ENCODE measurements around the gene CEP164. TPM values are rescaled to one million over a fixed set of nuclear protein-coding genes. Genes with fewer than 3 reads are reported as not detected.

Gene CEP164
- total and polyA plus RNA-seq, 9 of the 15 experiments (the other 6 are each of a cell fraction or from before 2014, with no cell fraction given) = 2.1 to 16.5 (median 10.4) TPM

DNA sequence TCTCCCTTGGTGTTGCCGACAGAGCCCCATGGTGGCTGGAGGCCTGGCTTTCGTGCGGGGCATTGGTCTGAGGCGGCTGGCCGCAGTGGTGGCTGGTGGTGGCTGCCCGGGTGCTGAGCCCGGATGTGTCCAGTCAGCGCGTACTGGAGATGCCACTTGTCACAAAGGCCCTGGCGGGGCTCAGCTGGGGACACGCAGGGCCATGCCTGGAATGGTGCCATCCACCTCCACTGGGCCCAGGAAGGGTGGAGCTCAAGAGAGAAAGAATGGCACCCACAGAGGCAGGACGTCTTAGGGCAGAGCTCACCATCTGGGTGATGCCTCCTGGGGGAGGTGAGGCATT, 92.5 kb downstream of the CEP164 start (continued):
- TF ChIP-seq, protein P1, sequence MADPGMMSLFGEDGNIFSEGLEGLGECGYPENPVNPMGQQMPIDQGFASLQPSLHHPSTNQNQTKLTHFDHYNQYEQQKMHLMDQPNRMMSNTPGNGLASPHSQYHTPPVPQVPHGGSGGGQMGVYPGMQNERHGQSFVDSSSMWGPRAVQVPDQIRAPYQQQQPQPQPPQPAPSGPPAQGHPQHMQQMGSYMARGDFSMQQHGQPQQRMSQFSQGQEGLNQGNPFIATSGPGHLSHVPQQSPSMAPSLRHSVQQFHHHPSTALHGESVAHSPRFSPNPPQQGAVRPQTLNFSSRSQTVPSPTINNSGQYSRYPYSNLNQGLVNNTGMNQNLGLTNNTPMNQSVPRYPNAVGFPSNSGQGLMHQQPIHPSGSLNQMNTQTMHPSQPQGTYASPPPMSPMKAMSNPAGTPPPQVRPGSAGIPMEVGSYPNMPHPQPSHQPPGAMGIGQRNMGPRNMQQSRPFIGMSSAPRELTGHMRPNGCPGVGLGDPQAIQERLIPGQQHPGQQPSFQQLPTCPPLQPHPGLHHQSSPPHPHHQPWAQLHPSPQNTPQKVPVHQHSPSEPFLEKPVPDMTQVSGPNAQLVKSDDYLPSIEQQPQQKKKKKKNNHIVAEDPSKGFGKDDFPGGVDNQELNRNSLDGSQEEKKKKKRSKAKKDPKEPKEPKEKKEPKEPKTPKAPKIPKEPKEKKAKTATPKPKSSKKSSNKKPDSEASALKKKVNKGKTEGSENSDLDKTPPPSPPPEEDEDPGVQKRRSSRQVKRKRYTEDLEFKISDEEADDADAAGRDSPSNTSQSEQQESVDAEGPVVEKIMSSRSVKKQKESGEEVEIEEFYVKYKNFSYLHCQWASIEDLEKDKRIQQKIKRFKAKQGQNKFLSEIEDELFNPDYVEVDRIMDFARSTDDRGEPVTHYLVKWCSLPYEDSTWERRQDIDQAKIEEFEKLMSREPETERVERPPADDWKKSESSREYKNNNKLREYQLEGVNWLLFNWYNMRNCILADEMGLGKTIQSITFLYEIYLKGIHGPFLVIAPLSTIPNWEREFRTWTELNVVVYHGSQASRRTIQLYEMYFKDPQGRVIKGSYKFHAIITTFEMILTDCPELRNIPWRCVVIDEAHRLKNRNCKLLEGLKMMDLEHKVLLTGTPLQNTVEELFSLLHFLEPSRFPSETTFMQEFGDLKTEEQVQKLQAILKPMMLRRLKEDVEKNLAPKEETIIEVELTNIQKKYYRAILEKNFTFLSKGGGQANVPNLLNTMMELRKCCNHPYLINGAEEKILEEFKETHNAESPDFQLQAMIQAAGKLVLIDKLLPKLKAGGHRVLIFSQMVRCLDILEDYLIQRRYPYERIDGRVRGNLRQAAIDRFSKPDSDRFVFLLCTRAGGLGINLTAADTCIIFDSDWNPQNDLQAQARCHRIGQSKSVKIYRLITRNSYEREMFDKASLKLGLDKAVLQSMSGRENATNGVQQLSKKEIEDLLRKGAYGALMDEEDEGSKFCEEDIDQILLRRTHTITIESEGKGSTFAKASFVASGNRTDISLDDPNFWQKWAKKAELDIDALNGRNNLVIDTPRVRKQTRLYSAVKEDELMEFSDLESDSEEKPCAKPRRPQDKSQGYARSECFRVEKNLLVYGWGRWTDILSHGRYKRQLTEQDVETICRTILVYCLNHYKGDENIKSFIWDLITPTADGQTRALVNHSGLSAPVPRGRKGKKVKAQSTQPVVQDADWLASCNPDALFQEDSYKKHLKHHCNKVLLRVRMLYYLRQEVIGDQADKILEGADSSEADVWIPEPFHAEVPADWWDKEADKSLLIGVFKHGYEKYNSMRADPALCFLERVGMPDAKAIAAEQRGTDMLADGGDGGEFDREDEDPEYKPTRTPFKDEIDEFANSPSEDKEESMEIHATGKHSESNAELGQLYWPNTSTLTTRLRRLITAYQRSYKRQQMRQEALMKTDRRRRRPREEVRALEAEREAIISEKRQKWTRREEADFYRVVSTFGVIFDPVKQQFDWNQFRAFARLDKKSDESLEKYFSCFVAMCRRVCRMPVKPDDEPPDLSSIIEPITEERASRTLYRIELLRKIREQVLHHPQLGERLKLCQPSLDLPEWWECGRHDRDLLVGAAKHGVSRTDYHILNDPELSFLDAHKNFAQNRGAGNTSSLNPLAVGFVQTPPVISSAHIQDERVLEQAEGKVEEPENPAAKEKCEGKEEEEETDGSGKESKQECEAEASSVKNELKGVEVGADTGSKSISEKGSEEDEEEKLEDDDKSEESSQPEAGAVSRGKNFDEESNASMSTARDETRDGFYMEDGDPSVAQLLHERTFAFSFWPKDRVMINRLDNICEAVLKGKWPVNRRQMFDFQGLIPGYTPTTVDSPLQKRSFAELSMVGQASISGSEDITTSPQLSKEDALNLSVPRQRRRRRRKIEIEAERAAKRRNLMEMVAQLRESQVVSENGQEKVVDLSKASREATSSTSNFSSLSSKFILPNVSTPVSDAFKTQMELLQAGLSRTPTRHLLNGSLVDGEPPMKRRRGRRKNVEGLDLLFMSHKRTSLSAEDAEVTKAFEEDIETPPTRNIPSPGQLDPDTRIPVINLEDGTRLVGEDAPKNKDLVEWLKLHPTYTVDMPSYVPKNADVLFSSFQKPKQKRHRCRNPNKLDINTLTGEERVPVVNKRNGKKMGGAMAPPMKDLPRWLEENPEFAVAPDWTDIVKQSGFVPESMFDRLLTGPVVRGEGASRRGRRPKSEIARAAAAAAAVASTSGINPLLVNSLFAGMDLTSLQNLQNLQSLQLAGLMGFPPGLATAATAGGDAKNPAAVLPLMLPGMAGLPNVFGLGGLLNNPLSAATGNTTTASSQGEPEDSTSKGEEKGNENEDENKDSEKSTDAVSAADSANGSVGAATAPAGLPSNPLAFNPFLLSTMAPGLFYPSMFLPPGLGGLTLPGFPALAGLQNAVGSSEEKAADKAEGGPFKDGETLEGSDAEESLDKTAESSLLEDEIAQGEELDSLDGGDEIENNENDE (IDR thresholded peaks at IDR 0.05; ENCODE audit: low read depth, low read length) = no peak
- TF ChIP-seq, protein P2, sequence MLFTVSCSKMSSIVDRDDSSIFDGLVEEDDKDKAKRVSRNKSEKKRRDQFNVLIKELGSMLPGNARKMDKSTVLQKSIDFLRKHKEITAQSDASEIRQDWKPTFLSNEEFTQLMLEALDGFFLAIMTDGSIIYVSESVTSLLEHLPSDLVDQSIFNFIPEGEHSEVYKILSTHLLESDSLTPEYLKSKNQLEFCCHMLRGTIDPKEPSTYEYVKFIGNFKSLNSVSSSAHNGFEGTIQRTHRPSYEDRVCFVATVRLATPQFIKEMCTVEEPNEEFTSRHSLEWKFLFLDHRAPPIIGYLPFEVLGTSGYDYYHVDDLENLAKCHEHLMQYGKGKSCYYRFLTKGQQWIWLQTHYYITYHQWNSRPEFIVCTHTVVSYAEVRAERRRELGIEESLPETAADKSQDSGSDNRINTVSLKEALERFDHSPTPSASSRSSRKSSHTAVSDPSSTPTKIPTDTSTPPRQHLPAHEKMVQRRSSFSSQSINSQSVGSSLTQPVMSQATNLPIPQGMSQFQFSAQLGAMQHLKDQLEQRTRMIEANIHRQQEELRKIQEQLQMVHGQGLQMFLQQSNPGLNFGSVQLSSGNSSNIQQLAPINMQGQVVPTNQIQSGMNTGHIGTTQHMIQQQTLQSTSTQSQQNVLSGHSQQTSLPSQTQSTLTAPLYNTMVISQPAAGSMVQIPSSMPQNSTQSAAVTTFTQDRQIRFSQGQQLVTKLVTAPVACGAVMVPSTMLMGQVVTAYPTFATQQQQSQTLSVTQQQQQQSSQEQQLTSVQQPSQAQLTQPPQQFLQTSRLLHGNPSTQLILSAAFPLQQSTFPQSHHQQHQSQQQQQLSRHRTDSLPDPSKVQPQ (CRISPR knock-in tag; IDR thresholded peaks at IDR 0.05; ENCODE audit: borderline replicate concordance) = no peak
- TF ChIP-seq, protein P3, sequence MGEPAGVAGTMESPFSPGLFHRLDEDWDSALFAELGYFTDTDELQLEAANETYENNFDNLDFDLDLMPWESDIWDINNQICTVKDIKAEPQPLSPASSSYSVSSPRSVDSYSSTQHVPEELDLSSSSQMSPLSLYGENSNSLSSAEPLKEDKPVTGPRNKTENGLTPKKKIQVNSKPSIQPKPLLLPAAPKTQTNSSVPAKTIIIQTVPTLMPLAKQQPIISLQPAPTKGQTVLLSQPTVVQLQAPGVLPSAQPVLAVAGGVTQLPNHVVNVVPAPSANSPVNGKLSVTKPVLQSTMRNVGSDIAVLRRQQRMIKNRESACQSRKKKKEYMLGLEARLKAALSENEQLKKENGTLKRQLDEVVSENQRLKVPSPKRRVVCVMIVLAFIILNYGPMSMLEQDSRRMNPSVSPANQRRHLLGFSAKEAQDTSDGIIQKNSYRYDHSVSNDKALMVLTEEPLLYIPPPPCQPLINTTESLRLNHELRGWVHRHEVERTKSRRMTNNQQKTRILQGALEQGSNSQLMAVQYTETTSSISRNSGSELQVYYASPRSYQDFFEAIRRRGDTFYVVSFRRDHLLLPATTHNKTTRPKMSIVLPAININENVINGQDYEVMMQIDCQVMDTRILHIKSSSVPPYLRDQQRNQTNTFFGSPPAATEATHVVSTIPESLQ (CRISPR knock-in tag; IDR thresholded peaks at IDR 0.05) = no peak
- TF ChIP-seq, protein P4, sequence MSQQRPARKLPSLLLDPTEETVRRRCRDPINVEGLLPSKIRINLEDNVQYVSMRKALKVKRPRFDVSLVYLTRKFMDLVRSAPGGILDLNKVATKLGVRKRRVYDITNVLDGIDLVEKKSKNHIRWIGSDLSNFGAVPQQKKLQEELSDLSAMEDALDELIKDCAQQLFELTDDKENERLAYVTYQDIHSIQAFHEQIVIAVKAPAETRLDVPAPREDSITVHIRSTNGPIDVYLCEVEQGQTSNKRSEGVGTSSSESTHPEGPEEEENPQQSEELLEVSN (IDR thresholded peaks at IDR 0.05; ENCODE audit: borderline replicate concordance in 1 of 2, extremely low read depth in 1 of 2, insufficient read depth in 1 of 2, insufficient read length in 1 of 2, low read depth in 1 of 2, low read length in 1 of 2, poor library complexity in 1 of 2, severe bottlenecking in 1 of 2) = no peak
- TF ChIP-seq ZBTB17 (CRISPR knock-in tag; IDR thresholded peaks at IDR 0.05) = no peak
- TF ChIP-seq, protein P5, sequence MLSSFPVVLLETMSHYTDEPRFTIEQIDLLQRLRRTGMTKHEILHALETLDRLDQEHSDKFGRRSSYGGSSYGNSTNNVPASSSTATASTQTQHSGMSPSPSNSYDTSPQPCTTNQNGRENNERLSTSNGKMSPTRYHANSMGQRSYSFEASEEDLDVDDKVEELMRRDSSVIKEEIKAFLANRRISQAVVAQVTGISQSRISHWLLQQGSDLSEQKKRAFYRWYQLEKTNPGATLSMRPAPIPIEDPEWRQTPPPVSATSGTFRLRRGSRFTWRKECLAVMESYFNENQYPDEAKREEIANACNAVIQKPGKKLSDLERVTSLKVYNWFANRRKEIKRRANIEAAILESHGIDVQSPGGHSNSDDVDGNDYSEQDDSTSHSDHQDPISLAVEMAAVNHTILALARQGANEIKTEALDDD (IDR thresholded peaks at IDR 0.05) = no peak
